Right lobe of liver (tissue), 6 donors: ENCODE measurements around the gene DOCK3. TPM values are rescaled to one million over a fixed set of nuclear protein-coding genes. Genes with fewer than 3 reads are reported as not detected.
A peak's percentile ranks its signal among the peaks of the same experiment; 100 is the strongest.

Source experiments
- ATAC-seq, 4 donors: fragments of 200-7000 bp; cut with Tn5 transposase; one replicate each; pipeline ENCODE4 v1.9.1; 2020; ENCODE audit warnings: mild to moderate bottlenecking in 4 of 4, moderate library complexity in 4 of 4
- DNase-seq, 3 donors: peaks; one replicate each; pipeline ENCODE4 v3.0.0-alpha.2; 2020
- H3K27ac ChIP-seq, 3 donors: fragments of 200-600 bp; one replicate each; pipeline ENCODE4 v1.8.0; 2022
- H3K27me3 ChIP-seq, 2 donors: fragments of 200-600 bp; one replicate each; pipeline ENCODE4 v1.8.0; 2022
- H3K36me3 ChIP-seq, 4 donors: fragments of 200-600 bp; sonication (generic) in 1 of 4; one replicate each; pipeline versions ENCODE4 v1.5.1 to v1.8.0; 2017 to 2022; ENCODE audit warnings: control low read depth in 1 of 4
- H3K4me1 ChIP-seq, 4 donors: fragments of 200-600 bp; sonication (generic) in 1 of 4; one replicate each; pipeline versions ENCODE4 v1.5.1 to v1.8.0; 2017 to 2022; ENCODE audit warnings: control low read depth in 1 of 4
- H3K4me3 ChIP-seq, 3 donors: fragments of 200-600 bp; one replicate each; pipeline ENCODE4 v1.8.0; 2022
- H3K9me3 ChIP-seq, 4 donors: fragments of 200-600 bp; sonication (generic) in 1 of 4; one replicate each; pipeline versions ENCODE4 v1.5.1 to v1.8.0; 2017 to 2022; ENCODE audit warnings: control low read depth in 1 of 4
- POLR2A ChIP-seq: fragments of 450-650 bp; IDR thresholded peaks from one replicate; pipeline ENCODE4 v1.6.1; 2017; ENCODE audit warnings: antibody characterized with exemption, mild to moderate bottlenecking
- WGBS: methylation state at CpG from one replicate; pipeline ENCODE4 v1.1.6; 2018; ENCODE audit warnings: low coverage, low lambda C conversion rate; ENCODE audit not compliant: insufficient coverage; ENCODE audit errors: missing lambda C conversion rate; 5-methylcytosine and 5-hydroxymethylcytosine counted together
- intact Hi-C, 2 donors: fragments of 100-400 bp; cut with DNase I; formaldehyde crosslinking; loops; one replicate each; pipeline versions ENCODE4 v1.11.2 to v1.14.1; 2022
- total RNA-seq, 6 experiments: library from RNA; depleted of rRNA in 2 of 6; stranded (reverse); fragments of >200 nt in 2 of 6; fragmentation: NEBNext Ultra II Directional in 3 of 6; extraction: Animal tissue kit (Norgen Biotek cat#: 25700) in 3 of 6; gene quantifications; one replicate each; pipeline versions ENCODE4 v1.1.0 to v1.2.4, GENCODE V29; 2016 to 2023
- TF ChIP-seq, protein P1 (sequence below), 4 donors: fragments of 200-600 bp in 3 of 4; fragments of 450-650 bp in 1 of 4; IDR thresholded peaks; one replicate each; pipeline versions ENCODE4 v1.5.1 to v1.8.0; 2016 to 2022; ENCODE audit warnings: antibody characterized with exemption in 4 of 4, mild to moderate bottlenecking in 2 of 4
- donor health status: DM: no; HTN: yes; CAD: no.
- donor health status: DM: no; HTN: no; CAD: no.
- donor health status: DM: no; HTN: no; CAD: no.
- donor health status: DM: no; HTN: yes; CAD: no.
- donor health status: DM: no; HTN: yes; CAD: no.

DOCK3 gene
- total RNA-seq, 6 experiments from 2014 or later = 0.04 to 0.06 (median 0.06) TPM; not detected in 3

DNA sequence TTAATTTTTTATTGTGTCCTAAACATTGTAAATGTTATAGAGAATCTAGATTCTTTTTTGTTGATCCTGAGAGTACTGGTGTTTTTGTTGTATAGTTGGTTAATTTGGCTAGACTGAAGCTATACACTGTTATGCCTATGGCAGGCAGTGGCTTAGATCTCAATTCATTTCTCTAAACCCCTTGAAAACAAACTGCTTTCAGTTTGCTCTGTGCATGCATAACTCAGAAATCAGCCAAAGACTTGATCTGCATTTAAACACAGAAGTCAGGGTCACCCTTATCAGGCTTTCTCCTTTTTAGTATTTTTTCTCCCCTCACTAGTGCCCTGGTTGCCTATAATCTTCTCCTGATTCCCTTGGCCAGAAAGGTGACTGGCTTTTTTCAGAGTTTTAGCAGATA is 360.9 kb downstream of the DOCK3 start:
- TF ChIP-seq POLR2A = no peak
- TF ChIP-seq, protein P1, sequence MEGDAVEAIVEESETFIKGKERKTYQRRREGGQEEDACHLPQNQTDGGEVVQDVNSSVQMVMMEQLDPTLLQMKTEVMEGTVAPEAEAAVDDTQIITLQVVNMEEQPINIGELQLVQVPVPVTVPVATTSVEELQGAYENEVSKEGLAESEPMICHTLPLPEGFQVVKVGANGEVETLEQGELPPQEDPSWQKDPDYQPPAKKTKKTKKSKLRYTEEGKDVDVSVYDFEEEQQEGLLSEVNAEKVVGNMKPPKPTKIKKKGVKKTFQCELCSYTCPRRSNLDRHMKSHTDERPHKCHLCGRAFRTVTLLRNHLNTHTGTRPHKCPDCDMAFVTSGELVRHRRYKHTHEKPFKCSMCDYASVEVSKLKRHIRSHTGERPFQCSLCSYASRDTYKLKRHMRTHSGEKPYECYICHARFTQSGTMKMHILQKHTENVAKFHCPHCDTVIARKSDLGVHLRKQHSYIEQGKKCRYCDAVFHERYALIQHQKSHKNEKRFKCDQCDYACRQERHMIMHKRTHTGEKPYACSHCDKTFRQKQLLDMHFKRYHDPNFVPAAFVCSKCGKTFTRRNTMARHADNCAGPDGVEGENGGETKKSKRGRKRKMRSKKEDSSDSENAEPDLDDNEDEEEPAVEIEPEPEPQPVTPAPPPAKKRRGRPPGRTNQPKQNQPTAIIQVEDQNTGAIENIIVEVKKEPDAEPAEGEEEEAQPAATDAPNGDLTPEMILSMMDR (IDR thresholded peaks at IDR 0.05) = no peak
- Histone ChIP-seq H3K27me3 (no peaks in the 10 kb centered on the region), H3K27ac (no peak overlapping the region), H3K9me3 (no peaks in the 10 kb centered on the region), H3K36me3 (no peaks in the 10 kb centered on the region), H3K4me1 (no peaks in the 10 kb centered on the region), H3K4me3 (no peak overlapping the region)
- ATAC-seq (no peak), DNase-seq (no peak)
- intact Hi-C loops = no loop called here

DNA sequence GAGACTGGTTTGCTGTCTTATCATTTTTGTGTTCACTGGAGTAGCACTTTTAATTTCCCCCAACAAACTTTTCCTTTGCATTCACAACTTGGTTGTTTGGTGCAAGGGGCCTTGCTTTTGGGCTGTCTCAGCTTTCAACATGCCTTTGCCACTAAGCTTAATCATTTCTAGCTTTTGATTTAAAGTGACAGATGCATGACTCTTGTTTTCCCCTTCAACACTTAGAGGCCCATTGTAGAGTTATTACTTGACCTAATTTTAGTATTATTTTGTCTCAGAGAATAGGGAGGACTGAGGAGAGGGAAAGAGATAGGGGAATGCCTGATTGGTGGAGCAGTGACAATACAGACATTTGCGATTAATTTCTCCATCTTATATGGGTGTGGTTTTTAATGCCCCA is 370.3 kb downstream of the DOCK3 start:
- no peaks in the 10 kb centered on the region for H3K36me3 ChIP-seq
- WGBS = 90% methylated on average over 1 of the region's 1 CpG
- H3K4me1 ChIP-seq = no peaks in the 10 kb centered on the region
- intact Hi-C loops = no loop called here
- TF ChIP-seq POLR2A = no peak
- TF ChIP-seq, protein P1 (IDR thresholded peaks at IDR 0.05) = no peak
- no peak overlapping the region for H3K27ac ChIP-seq
- DNase-seq (no peak), ATAC-seq (no peak)
- H3K27me3 ChIP-seq = no peaks in the 10 kb centered on the region
- no peak overlapping the region for H3K4me3 ChIP-seq
- H3K9me3 ChIP-seq = no peaks in the 10 kb centered on the region

DNA sequence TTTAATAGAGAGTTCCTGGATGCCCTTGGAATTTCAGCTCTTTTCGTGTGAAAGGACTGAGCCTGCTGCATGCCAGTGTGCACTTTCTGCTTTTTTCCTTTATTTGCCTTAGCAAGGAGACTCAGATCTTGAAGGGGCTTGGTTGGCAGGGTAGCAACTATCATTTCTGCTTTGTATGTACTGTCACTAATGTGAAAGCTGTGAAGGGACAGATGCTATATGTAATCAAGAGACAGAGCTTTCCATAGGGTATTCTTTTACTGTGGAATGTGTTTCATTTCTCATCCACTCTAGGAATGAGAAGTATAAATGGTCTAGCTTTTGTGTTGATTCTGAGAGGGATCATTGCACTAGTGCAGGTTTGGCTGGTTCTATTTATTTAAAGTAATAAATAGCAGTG is 377.8 kb downstream of the DOCK3 start:
- WGBS = 88% methylated on average over 1 of the region's 1 CpG
- no peak for ATAC-seq
- intact Hi-C loops = no loop called here

DNA sequence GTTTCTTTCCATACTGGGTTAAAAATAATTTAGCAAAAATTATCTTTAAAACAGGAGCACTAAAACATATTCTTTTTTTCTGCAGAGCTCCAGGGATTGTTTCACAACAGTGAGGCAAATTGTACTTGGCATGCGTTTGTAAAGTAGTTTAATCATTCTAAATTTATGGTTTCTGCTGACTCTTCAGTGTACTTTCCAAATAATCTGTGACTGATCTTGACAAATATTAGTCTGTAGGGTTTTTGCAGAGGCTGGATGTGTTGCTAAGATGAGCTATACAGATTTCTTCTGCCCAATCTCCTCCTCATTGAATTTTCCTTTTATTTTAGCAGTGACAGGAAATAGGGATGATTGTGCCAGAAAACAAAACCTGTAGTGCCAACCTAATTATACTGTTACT is 382.4 kb downstream of the DOCK3 start:
- ATAC-seq = peak; percentile 58 to 81 (median 74)
- intact Hi-C loops = no loop called here
- Histone ChIP-seq H3K4me1 (peaks cover 0 to 15% (median 7%) of the 10 kb centered on the region in 4 donors), H3K9me3 (no peaks in the 10 kb centered on the region), H3K27me3 (no peaks in the 10 kb centered on the region), H3K36me3 (no peaks in the 10 kb centered on the region), H3K4me3 (no peak overlapping the region), H3K27ac (no peak overlapping the region)
- TF ChIP-seq, protein P1 (IDR thresholded peaks at IDR 0.05) = no peak
- no peak for TF ChIP-seq POLR2A
- 20% methylated on average over 1 of the region's 1 CpG for WGBS
- no peak for DNase-seq

More for the DNA sequence above, 377.8 kb downstream of the DOCK3 start:
- peaks cover 0 to 11% (median 4%) of the 10 kb centered on the region in 4 donors for H3K4me1 ChIP-seq
- TF ChIP-seq, protein P1 (IDR thresholded peaks at IDR 0.05) = no peak
- TF ChIP-seq POLR2A = no peak
- no peak overlapping the region for H3K4me3 ChIP-seq
- no peaks in the 10 kb centered on the region for H3K36me3 ChIP-seq
- H3K9me3 ChIP-seq = no peaks in the 10 kb centered on the region
- no peak overlapping the region for H3K27ac ChIP-seq
- H3K27me3 ChIP-seq = no peaks in the 10 kb centered on the region
- no peak for DNase-seq

DNA sequence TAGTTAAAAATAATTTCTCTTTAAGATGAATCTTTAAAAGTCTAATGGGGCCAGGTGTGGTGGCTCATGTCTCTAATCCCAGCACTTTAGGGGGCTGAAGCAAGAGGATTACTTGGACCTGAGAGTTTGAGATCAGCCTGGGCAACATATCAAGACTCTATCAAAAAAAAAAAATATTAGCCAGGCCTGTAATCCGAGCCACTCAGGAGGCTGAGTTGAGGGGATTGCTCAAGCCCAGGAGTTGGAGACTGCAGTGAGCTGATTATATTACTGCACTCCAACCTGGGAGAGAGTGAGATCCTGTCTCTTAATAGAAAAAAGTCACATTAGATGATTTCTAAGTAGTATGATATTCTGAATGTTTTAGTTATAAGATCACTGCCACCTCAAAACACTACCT is 388.3 kb downstream of the DOCK3 start:
- Histone ChIP-seq H3K27ac (no peak overlapping the region), H3K4me3 (no peak overlapping the region), H3K9me3 (no peaks in the 10 kb centered on the region), H3K27me3 (no peaks in the 10 kb centered on the region), H3K4me1 (peaks cover 0 to 2% (median 0%) of the 10 kb centered on the region in 4 donors), H3K36me3 (no peaks in the 10 kb centered on the region)
- DNase-seq (no peak), ATAC-seq (peak in 3 of 4 donors; percentile 28 to 56 (median 39))
- WGBS = 33% methylated on average over 1 of the region's 1 CpG
- TF ChIP-seq POLR2A = no peak
- TF ChIP-seq, protein P1 (IDR thresholded peaks at IDR 0.05) = no peak
- intact Hi-C loops = no loop called here
